ENCODE results near the gene LRRC2.

Gene LRRC2

DNA sequence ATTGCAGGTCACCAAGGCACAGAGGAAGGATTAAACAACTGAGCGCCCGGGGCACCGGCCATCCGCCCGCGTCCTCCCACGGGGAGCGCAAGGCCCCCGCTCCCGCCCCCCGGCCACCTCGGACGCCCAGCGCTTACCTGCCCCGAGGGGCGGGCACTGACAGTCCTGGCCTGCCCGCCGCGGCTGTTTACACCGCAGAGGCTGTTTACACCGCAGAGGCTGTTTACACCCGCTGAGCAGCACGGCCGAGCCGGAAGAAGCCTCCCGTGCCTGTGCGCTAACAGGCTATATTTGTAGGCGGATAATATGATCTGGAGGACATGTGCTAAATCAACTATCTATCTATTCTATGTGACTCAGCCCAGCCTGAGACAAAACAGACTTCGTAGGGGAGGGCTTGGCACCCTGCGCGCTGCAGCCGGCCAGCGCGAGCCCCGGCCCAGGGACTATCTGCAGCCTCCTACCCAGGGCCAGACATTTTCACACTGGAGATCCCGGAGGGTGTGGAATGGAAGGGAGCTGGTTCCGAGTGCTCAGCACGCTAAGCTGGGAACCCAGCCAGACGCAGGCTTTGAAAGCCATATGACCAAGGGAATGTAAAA lies at the start of gene LRRC2:
TSS of gene LRRC2 (minus strand) at position 263 of the 602 bp plus-strand sequence. CDS start 14,711 bp downstream, outside the sequence.
- peak; percentile 80 for DNase-seq (ENCODE audit: low read depth)

- DNase-seq (ENCODE audit: low read depth), result no peak
Measured at GRCh38 chr3:46615050-46615775, 49.1 kb upstream of the LRRC2 start.

GRCh38 chr3:46614431-46614830 lies 48.3 kb upstream of the LRRC2 start:
- DNase-seq (ENCODE audit: low read depth), result no peak

- DNase-seq (ENCODE audit: low read depth), result no peak
Measured at GRCh38 chr3:46613313-46614005, 47.4 kb upstream of the LRRC2 start.

DNA sequence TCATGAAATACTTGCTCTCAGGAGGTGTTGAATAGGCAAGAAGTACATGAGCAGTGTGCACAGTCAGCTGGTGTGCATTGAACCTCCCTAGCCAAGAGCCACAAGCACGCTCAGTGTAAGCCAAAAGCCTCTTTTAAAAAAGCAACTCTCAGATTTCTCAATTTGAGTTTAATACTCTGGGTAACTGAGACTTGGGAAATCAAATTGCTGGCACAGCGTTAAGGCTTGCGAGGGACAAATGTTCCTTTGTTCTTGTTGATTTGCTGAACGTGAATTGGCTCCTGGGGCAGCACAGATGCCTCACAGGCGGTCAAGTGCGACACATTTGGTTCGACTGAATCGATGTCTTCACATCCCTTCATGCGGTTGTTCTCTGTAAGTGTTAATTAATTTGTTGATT lies 46.2 kb upstream of the LRRC2 start, which contains the start of gene FAM240A:
TSS of gene FAM240A (plus strand) at position 202 of the 400 bp plus-strand sequence. CDS start at position 361, 159 bp downstream.
- DNase-seq (ENCODE audit: low read depth), result no peak

DNA sequence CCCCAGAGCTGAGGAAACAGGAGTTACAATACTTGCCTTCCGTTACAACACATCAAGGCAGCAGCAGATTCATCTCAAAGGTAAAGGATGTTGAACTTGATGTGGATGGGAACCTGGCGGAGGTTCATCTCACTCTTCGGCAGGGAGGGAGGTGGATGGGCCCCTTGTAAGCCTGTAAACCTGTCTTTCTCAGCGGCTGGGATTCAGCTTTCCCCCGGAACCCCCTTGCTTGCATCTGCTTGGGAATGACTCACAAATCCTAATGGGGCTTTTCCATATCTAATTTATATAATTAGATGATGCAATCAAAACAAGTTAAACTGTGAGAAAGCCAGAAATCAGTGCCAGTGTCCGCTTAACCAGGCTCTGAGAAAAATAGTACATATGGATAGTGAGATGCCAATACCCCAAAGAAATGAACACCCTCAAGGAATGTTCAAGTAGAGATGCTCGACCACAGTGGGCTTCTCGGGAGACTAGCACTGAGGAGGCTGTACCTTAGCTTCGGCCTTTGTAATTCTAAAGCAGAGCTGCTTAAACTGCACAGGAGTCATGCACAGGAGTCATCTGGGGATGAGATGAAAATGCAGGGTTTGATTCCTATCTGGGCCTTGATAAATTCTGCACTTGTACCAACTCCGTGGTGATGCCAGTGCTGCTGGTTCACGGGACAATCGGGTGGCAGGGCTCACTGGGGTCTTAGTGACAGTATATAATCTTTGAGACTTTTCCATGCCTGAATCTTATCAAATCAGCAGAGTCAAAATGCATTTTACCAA lies 44.0 kb upstream of the LRRC2 start:
- DNase-seq (ENCODE audit: low read depth), result no peak

- DNase-seq (ENCODE audit: low read depth), result no peak
Measured at GRCh38 chr3:46609212-46609721, 43.2 kb upstream of the LRRC2 start.

GRCh38 chr3:46607603-46608028 lies 41.5 kb upstream of the LRRC2 start:
- peak; percentile 11 for DNase-seq (ENCODE audit: low read depth)

DNA sequence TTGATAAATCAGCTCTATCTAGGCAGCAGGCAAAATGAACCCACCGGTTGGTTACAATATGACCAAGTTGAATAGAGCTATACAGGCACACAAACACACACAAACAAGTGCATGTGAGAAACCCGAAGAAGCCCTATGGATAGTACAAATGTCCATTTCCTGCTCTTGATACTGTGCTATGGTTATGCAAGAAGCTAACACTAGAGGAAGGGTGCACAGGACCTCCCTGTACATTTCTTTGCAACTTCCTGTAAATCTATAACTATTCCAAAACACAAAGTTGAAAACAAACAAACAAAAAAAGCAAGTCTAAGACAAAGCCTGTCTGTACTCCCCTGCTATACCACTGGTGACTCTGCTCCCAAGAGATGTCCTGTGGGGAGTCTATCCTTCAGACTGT lies 38.0 kb upstream of the LRRC2 start:
- no peak for DNase-seq (ENCODE audit: low read depth)

GRCh38 chr3:46603446-46604046 lies 37.4 kb upstream of the LRRC2 start:
- DNase-seq (ENCODE audit: low read depth), result no peak

DNA sequence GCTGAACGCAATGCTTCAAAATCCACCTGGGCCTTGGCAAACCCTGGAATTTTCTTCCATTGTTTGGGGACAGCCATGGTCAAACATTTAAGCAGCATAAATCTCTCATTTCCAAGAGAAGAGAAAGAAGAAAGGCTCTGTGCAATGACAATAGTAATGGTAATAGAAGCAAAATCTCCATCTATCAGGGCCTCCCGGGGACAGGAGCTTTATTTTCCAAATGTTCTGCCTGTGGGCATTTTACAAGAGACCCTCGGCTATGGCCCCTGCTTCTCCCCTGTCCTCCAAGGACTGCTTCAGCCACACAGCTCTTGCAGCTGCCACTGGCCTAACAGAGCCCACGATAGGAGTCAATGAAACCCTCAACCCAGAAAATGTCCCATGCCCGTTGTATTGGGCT lies 33.5 kb upstream of the LRRC2 start:
- no peak for DNase-seq (ENCODE audit: low read depth)

DNA sequence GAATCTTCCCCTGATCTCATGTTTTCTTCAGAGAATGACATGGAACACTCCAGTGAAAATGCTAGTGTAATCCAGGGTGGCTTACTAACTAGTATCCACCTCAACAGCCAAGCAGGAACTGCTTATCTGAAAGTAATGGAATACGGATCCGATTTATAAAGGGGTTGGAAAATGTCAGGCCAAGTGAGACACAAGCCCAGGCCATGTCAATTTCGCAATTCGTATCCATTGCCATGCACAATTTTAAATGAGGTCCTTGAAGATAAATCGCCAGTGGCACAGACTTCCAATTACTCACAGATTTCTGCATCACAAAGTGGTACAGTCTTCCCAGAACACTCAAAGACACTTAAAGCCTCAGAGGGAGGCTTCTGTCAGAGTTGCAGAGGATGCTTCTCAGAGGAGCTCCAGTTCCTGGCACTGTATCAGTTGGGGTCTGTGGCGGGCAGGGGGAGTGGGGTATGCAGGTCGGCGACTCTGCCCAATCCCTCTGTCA lies 29.8 kb upstream of the LRRC2 start:
- no peak for DNase-seq (ENCODE audit: low read depth)

GRCh38 chr3:46594723-46595122 lies 28.6 kb upstream of the LRRC2 start:
- no peak for DNase-seq (ENCODE audit: low read depth)

GRCh38 chr3:46593979-46594378 lies 27.9 kb upstream of the LRRC2 start:
- DNase-seq (ENCODE audit: low read depth), result no peak

DNA sequence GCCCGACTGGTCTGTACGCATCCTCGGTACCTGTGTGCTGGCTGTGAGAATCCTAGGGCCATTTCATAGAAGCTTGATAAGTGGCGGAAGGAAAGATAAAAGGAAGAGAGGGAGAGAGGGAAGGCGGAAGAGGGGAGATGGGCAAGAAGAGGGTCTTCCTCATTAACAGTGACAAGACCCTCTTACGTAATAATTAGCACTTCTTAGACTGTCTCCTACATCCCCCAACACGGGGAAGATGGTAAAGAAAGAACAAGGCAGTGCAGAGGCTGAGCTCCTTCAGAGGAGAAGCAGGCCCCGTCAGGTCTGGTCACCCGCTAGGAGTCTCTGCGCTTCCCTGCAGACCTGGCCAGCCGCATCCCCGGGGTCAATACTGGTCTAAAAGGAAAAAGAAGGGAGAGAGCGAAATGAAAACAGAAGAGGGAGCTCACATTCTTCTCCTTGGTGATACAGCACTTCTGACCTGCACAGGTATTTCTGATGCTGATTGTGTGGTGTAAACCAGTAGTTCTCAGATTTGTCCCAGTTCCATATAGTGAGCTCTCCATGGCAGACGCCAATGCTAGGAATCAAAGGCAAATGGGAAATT lies 27.3 kb upstream of the LRRC2 start:
- DNase-seq (ENCODE audit: low read depth), result no peak

- peak; percentile 34 for DNase-seq (ENCODE audit: low read depth)
Measured at GRCh38 chr3:46587268-46587667, 21.2 kb upstream of the LRRC2 start.

GRCh38 chr3:46586738-46587246 lies 20.7 kb upstream of the LRRC2 start:
- DNase-seq (ENCODE audit: low read depth), result no peak

DNA sequence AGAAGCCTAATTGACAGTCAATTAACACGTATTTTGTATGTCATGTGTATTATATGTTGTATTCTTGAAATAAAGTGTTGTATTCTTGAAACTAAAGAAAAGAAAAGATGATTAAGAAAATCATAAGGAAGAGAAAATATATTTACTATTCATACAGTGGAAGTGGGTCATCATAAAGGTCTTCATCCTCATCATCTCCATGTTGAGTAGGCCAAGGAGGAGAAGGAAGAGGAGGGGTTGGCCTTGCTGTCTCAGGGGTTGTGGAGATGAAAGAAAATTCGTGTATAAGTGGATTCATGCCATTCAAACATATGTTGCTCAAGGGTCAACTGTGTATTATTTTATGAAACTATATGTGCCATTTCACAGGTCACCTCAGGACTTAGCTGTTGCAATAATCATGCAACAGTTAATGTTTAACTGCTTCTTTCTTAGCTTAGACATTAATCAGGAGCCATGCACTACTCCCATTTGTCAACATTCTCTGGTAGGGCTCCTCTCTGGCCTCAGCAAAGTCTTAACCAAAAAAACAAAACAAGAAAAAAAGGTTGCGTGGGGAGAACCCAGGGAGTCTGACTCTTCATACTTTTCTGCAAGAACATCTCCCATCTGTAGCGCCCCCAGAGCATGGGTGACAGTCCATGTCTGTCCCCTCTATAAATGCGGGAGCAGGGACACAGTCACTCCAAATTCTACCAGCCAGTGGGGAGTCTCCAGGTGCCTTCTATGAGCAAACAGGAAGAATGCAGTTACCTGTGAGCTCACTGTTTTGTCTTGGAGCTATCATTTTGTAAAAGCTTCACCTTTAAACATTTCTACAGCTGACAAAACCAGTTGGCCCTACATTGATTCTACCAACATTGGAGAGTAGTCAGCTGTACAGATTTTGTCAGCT lies 19.9 kb upstream of the LRRC2 start:
- DNase-seq (ENCODE audit: low read depth), result no peak

DNA sequence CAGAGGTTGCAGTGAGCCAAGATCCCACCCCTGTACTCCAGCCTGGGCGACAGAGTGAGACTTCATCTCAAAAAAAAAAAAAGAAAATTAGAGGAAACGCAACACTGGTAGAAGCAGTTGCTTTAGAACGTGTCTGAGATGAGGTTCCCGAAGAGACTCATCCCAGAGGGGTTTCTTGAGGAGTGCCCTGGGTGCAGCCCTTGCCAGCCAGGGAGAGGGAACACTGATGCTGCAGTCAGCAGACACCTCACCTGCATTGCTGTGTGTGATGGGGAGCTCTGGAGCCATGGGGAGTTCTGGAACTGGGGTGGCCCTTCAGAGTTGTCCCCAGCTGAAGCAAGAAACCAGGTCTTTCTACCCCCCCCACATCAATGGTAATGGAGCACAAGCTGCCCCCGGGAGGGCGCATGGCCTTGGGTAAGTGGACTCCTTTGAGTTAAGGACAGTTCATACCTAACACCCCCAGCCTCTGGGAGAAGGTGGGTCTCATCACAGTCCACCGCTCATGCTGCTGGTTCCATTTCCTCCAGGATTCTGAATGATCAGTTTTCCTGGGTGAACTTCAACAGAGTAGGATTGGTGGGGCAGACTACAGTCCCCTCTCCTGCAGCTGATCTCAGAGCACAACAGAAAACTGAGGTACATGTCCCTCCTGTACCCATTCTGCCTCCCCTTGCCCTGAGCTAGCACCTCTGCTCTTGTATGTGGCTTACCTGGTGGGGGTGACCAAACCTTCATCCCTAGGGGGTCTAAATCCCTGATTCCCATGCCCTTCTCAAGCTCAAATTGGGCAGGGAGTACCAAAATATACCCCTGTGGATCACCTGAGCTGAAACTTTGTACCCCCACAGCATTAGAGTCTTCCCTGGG lies 18.7 kb upstream of the LRRC2 start:
- DNase-seq (ENCODE audit: low read depth), result no peak
